GM12892 (cell line): ENCODE results near the gene SH3RF1.

Experiments
- POLR2A ChIP-seq: IDR thresholded peaks from 2 replicates; pipeline ENCODE4 v1.6.1; 2011; ENCODE audit warnings: low read depth, low read length, control low read depth
- POLR2AphosphoS5 ChIP-seq: IDR thresholded peaks from 2 replicates; pipeline ENCODE4 v1.6.1; 2011; ENCODE audit warnings: low read depth, low read length, control low read depth
- TAF1 ChIP-seq: IDR thresholded peaks from 2 replicates; pipeline ENCODE4 v1.6.1; 2011; ENCODE audit warnings: low read depth, mild to moderate bottlenecking, control low read depth, low read length, borderline replicate concordance

DNA sequence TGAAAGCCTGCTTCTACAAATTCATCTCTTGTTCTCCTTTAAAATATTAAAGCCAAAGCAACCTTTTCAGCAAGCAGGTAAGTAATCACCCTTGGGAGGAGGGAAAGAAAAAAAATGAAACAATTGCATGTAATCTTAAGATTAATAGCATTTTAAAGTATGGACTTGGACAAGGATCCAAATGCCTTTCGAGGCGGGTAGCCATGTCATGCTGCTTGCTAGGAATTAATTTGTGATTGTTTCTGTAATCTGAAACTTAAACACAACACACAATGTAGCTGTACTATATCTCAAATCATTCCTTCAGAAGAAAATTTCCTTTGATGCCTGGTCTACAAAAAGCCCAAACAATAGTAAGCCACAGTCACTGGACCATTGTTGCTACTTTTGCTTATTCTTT, 148.3 kb downstream of the SH3RF1 start:
- TF ChIP-seq POLR2AphosphoS5 (no peak), POLR2A (no peak), TAF1 (no peak)
